ENCODE measurements around the gene DNAJC4.

The DNAJC4 gene

GRCh38 chr11:64230171-64230984, at the start of gene DNAJC4:
Gene DNAJC4 (plus strand): TSS chr11:64230548. CDS start chr11:64230855, 307 bp downstream.
- Histone ChIP-seq H3K36me3 (replicated peaks) (no peaks in the 10 kb centered on the region), H3K27ac (peak within 1 kb of the TSS; percentile 4), H3K27me3 (replicated peaks) (no peaks in the 10 kb centered on the region), H3K4me3 (ENCODE audit: low read depth, low read length) (peak within 1 kb of the TSS; percentile 74)
- in situ Hi-C loops (cut with HindIII; ENCODE audit: low pct_ligation_motif_present, low sequenced_read_pairs), result no loop called here
- no peak for TF ChIP-seq CTCF (IDR thresholded peaks at IDR 0.05; ENCODE audit: low read depth, low read length, missing control alignments)
- DNase-seq, result peak; percentile 82

GRCh38 chr11:64180891-64181290, 49.5 kb upstream of the DNAJC4 start:
- Histone ChIP-seq H3K27me3 (replicated peaks) (no peaks in the 10 kb centered on the region), H3K27ac (no peak overlapping the region), H3K36me3 (replicated peaks) (no peaks in the 10 kb centered on the region), H3K4me3 (ENCODE audit: low read depth, low read length) (no peak overlapping the region)
- in situ Hi-C loops (cut with HindIII; ENCODE audit: low pct_ligation_motif_present, low sequenced_read_pairs), result no loop called here
- no peak for TF ChIP-seq CTCF (IDR thresholded peaks at IDR 0.05; ENCODE audit: low read depth, low read length, missing control alignments)
- no peak for DNase-seq

- DNase-seq, result peak; percentile 94
- Histone ChIP-seq H3K27ac (peak overlapping the region; percentile 10), H3K4me3 (ENCODE audit: low read depth, low read length) (peak overlapping the region; percentile 17), H3K27me3 (replicated peaks) (no peaks in the 10 kb centered on the region), H3K36me3 (replicated peaks) (no peaks in the 10 kb centered on the region)
- in situ Hi-C loops (cut with HindIII; ENCODE audit: low pct_ligation_motif_present, low sequenced_read_pairs), result no loop called here
- no peak for TF ChIP-seq CTCF (IDR thresholded peaks at IDR 0.05; ENCODE audit: low read depth, low read length, missing control alignments)
These were observed 48.6 kb upstream of the DNAJC4 start for GRCh38 chr11:64181506-64182411.

- in situ Hi-C loops (cut with HindIII; ENCODE audit: low pct_ligation_motif_present, low sequenced_read_pairs), result no loop called here
- Histone ChIP-seq H3K27ac (no peak overlapping the region), H3K36me3 (replicated peaks) (peaks cover 4% of the 10 kb centered on the region), H3K27me3 (replicated peaks) (no peaks in the 10 kb centered on the region), H3K4me3 (ENCODE audit: low read depth, low read length) (no peak overlapping the region)
- TF ChIP-seq CTCF (IDR thresholded peaks at IDR 0.05; ENCODE audit: low read depth, low read length, missing control alignments), result no peak
- DNase-seq, result no peak
These were observed 46.5 kb upstream of the DNAJC4 start for GRCh38 chr11:64183890-64184289.

GRCh38 chr11:64185175-64185692, 45.1 kb upstream of the DNAJC4 start:
- DNase-seq, result peak; percentile 80
- Histone ChIP-seq H3K4me3 (ENCODE audit: low read depth, low read length) (peak overlapping the region; percentile 69), H3K27me3 (replicated peaks) (no peaks in the 10 kb centered on the region), H3K27ac (peak overlapping the region; percentile 85), H3K36me3 (replicated peaks) (peaks cover 4% of the 10 kb centered on the region)
- peak; percentile 55 for TF ChIP-seq CTCF (IDR thresholded peaks at IDR 0.05; ENCODE audit: low read depth, low read length, missing control alignments)
- in situ Hi-C loops (cut with HindIII; ENCODE audit: low pct_ligation_motif_present, low sequenced_read_pairs), result no loop called here
